ENCODE results near the gene GGTLC2.
"Not testable (repeated sequence)": the region's sequence is repeated elsewhere in the genome, so short reads cannot be mapped to it uniquely, and the experiment has no call there.

GGTLC2 gene

DNA sequence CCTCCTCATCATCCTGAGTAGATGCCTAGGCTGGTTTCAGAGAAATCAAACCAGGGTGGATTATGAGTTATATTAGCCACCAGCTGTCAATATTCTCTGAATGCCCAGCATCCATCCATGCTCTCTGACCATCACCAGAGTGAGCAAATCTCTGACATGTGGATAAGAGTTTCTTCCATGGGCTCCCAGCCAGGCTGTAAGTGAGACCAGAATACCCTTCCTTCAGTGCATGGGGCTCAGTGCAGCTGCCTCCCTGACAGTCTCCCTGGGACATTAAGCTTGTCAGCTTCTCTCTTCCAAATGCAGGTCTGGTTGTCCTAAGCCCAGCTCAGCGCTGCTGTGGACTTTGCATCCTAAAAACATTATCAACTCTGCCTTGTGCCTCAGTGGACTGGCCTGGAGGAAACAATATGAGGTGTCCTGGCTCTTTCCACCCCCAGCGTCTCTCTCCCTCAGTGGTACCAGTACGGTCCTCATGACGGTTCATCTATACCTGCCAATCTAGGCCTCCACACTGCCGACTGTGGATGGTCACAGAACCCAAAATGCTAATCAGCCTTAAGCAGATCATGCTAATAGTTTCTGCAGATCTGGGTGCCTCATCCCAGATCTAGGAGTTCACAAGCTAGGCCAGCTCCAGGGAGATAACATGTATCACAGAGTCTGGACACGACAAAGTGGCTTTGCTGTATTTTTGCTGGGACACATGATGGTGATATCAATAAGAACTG lies 43.7 kb upstream of the GGTLC2 start:
- no peaks in the 10 kb centered on the region for H4K20me1 ChIP-seq (ENCODE audit: insufficient read depth, low read length)
- no peaks in the 10 kb centered on the region for H3K36me3 ChIP-seq (replicated peaks; ENCODE audit: low read depth, low read length)
- H3K79me2 ChIP-seq (ENCODE audit: low read length) = no peaks in the 10 kb centered on the region
- peaks cover 29% of the 10 kb centered on the region for H3K4me1 ChIP-seq (ENCODE audit: low read length)
- no peak overlapping the region for H3K4me2 ChIP-seq (ENCODE audit: low read length)
- no peaks in the 10 kb centered on the region for H3K9me3 ChIP-seq (ENCODE audit: insufficient read depth, low read length)
- H3K27ac ChIP-seq (ENCODE audit: low read length) = no peak overlapping the region
- no peak for TF ChIP-seq EZH2phosphoT487 (IDR thresholded peaks at IDR 0.05; ENCODE audit: low read depth)
- TF ChIP-seq, protein P1, sequence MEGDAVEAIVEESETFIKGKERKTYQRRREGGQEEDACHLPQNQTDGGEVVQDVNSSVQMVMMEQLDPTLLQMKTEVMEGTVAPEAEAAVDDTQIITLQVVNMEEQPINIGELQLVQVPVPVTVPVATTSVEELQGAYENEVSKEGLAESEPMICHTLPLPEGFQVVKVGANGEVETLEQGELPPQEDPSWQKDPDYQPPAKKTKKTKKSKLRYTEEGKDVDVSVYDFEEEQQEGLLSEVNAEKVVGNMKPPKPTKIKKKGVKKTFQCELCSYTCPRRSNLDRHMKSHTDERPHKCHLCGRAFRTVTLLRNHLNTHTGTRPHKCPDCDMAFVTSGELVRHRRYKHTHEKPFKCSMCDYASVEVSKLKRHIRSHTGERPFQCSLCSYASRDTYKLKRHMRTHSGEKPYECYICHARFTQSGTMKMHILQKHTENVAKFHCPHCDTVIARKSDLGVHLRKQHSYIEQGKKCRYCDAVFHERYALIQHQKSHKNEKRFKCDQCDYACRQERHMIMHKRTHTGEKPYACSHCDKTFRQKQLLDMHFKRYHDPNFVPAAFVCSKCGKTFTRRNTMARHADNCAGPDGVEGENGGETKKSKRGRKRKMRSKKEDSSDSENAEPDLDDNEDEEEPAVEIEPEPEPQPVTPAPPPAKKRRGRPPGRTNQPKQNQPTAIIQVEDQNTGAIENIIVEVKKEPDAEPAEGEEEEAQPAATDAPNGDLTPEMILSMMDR (IDR thresholded peaks at IDR 0.05; ENCODE audit: low read depth, low read length) = no peak
- no peak overlapping the region for H3K4me3 ChIP-seq (ENCODE audit: low read length)
- no peaks in the 10 kb centered on the region for H3K27me3 ChIP-seq (ENCODE audit: low read depth, low read length)
- H3K9ac ChIP-seq (ENCODE audit: low read length) = no peak overlapping the region
- H2AFZ ChIP-seq (ENCODE audit: low read depth, low read length) = no peak overlapping the region

DNA sequence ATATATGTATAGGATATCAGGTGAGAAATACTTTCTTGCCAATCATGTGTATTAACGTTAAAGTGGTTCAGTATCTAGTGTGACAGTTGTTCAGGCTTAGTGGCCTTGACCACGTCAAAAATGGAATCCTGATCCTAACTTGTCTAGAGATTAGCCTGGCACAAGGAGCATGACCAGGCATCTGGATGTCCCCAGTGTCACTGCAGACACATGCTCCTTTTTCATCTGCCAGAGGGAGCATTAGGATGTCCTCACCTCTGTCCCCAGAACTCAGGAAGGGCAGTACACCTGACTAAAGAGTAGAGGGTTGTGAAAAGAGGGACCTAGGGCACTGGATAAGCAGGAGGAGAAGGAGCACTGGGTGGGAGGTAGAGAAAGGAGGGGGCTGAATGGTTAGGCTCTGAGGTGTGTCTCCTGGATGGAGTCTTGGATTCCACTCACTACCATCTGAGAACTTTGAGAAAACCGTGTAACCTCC lies 40.9 kb upstream of the GGTLC2 start:
- Histone ChIP-seq H3K4me2 (ENCODE audit: low read length) (no peak overlapping the region), H3K79me2 (ENCODE audit: low read length) (no peaks in the 10 kb centered on the region), H3K27ac (ENCODE audit: low read length) (no peak overlapping the region), H3K9me3 (ENCODE audit: insufficient read depth, low read length) (no peaks in the 10 kb centered on the region), H3K4me3 (ENCODE audit: low read length) (no peak overlapping the region), H3K4me1 (ENCODE audit: low read length) (peaks cover 19% of the 10 kb centered on the region), H3K36me3 (replicated peaks; ENCODE audit: low read depth, low read length) (no peaks in the 10 kb centered on the region), H3K27me3 (ENCODE audit: low read depth, low read length) (no peaks in the 10 kb centered on the region), H2AFZ (ENCODE audit: low read depth, low read length) (no peak overlapping the region), H4K20me1 (ENCODE audit: insufficient read depth, low read length) (no peaks in the 10 kb centered on the region), H3K9ac (ENCODE audit: low read length) (no peak overlapping the region)
- no peak for TF ChIP-seq EZH2phosphoT487 (IDR thresholded peaks at IDR 0.05; ENCODE audit: low read depth)
- TF ChIP-seq, protein P1 (IDR thresholded peaks at IDR 0.05; ENCODE audit: low read depth, low read length) = no peak

DNA sequence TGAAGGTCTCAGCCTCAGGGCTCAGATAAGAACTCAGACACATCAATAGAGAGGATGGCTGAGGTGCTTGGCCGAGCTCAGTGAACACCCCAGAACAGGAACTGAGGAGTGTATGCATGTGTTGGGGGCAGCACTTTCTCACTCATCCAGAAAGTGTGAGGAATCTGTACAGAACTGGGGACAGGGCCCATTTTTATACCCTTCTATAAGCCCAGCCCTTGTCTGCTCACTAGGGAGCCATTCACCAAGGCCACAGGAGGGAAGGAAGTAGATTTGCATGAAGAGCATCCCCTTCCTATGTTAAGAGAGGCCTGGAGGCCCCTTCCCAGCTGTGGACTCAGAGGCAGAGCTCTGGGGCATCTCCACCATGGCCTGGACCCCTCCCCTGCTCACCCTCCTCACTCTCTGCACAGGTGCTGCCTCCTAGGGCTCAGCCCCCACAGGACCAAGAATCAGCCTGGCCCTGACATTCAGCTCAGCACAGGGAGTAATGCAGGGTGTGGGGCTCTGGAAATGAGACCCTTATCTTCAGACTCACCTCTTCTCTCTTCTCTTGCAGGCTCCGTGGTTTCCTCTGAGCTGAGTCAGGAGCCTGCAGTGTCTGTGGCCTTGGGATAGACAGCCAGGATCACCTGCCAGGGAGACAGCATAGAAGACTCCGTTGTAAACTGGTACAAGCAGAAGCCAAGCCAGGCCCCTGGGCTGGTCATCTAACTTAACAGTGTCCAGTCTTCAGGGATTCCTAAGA lies 39.9 kb upstream of the GGTLC2 start:
- Histone ChIP-seq H4K20me1 (ENCODE audit: insufficient read depth, low read length) (no peaks in the 10 kb centered on the region), H3K36me3 (replicated peaks; ENCODE audit: low read depth, low read length) (no peaks in the 10 kb centered on the region), H3K9ac (ENCODE audit: low read length) (no peak overlapping the region), H3K4me1 (ENCODE audit: low read length) (peaks cover 19% of the 10 kb centered on the region), H3K9me3 (ENCODE audit: insufficient read depth, low read length) (no peaks in the 10 kb centered on the region), H3K4me3 (ENCODE audit: low read length) (no peak overlapping the region), H3K4me2 (ENCODE audit: low read length) (peak overlapping the region; percentile 41), H3K79me2 (ENCODE audit: low read length) (no peaks in the 10 kb centered on the region), H3K27me3 (ENCODE audit: low read depth, low read length) (no peaks in the 10 kb centered on the region), H2AFZ (ENCODE audit: low read depth, low read length) (no peak overlapping the region), H3K27ac (ENCODE audit: low read length) (peak overlapping the region; percentile 14; the same call in 1 of the 2 replicates)
- TF ChIP-seq EZH2phosphoT487 (IDR thresholded peaks at IDR 0.05; ENCODE audit: low read depth) = no peak
- TF ChIP-seq, protein P1 (IDR thresholded peaks at IDR 0.05; ENCODE audit: low read depth, low read length) = no peak

DNA sequence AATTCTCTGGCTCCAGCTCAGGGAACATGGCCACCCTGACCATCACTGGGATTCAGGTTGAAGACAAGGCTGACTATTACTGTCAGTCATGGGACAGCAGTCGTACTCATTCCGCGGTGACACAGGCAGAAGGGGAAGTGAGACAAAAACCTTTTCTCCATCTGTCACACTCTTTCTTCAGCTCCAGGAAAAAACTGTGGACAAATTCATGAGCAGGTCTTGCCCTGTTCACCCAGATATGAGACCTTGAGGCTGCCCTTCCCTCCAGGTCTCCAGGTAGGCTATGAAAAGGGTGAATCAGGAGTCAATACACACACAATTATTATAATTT lies 39.4 kb upstream of the GGTLC2 start:
- Histone ChIP-seq H3K4me1 (ENCODE audit: low read length) (peaks cover 19% of the 10 kb centered on the region), H2AFZ (ENCODE audit: low read depth, low read length) (no peak overlapping the region), H3K79me2 (ENCODE audit: low read length) (no peaks in the 10 kb centered on the region), H4K20me1 (ENCODE audit: insufficient read depth, low read length) (no peaks in the 10 kb centered on the region), H3K9me3 (ENCODE audit: insufficient read depth, low read length) (no peaks in the 10 kb centered on the region), H3K36me3 (replicated peaks; ENCODE audit: low read depth, low read length) (no peaks in the 10 kb centered on the region), H3K4me2 (ENCODE audit: low read length) (peak overlapping the region; percentile 41), H3K27me3 (ENCODE audit: low read depth, low read length) (no peaks in the 10 kb centered on the region), H3K27ac (ENCODE audit: low read length) (no peak overlapping the region), H3K4me3 (ENCODE audit: low read length) (no peak overlapping the region), H3K9ac (ENCODE audit: low read length) (no peak overlapping the region)
- TF ChIP-seq, protein P1 (IDR thresholded peaks at IDR 0.05; ENCODE audit: low read depth, low read length) = no peak
- no peak for TF ChIP-seq EZH2phosphoT487 (IDR thresholded peaks at IDR 0.05; ENCODE audit: low read depth)

DNA sequence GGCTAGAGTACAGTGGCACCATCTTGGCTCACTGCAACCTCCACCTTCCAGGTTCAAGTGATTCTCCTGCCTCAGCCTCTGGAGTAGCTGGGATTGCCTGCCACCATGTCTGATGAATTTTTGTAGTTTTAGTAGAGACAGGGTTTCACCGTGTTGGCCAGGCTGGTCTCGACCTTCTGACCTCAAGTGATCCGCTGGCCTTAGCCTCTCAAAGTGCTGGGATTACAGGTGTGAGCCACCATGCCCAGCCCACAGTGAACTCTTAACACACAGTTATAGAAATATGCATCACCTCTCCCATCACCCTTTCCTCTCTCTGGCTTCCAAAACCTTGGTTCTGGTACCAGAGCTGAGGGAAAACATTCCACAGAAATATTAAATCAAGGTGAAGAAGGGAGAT lies 36.4 kb upstream of the GGTLC2 start:
- H2AFZ ChIP-seq (ENCODE audit: low read depth, low read length); H4K20me1 ChIP-seq (ENCODE audit: insufficient read depth, low read length); H3K4me3 ChIP-seq (ENCODE audit: low read length); H3K27me3 ChIP-seq (ENCODE audit: low read depth, low read length); H3K79me2 ChIP-seq (ENCODE audit: low read length); H3K36me3 ChIP-seq (replicated peaks; ENCODE audit: low read depth, low read length); H3K9ac ChIP-seq (ENCODE audit: low read length); H3K27ac ChIP-seq (ENCODE audit: low read length); H3K9me3 ChIP-seq (ENCODE audit: insufficient read depth, low read length); H3K4me2 ChIP-seq (ENCODE audit: low read length): not testable (repeated sequence)
- peaks cover 25% of the 10 kb centered on the region for H3K4me1 ChIP-seq (ENCODE audit: low read length)
